Activated T-cell treated with anti-CD3 and anti-CD28 coated beads, Interleukin-2, amount 50 U/mL, for 4 hours (primary cell): Measurements from ENCODE around the gene THUMPD1. TPM values are rescaled to one million over a fixed set of nuclear protein-coding genes. Genes with fewer than 3 reads are reported as not detected.
A peak's percentile ranks its signal among the peaks of the same experiment; 100 is the strongest.
"Not testable (repeated sequence)": the region's sequence is repeated elsewhere in the genome, so short reads cannot be mapped to it uniquely, and the experiment has no call there.

Source experiments
- ATAC-seq, 2 donors: fragments of 200-7000 bp; cut with Tn5 transposase; one replicate each; pipeline ENCODE4 v1.10.0; 2021
- DNase-seq: peaks from one replicate; pipeline ENCODE4 v3.0.0-alpha.2; 2020
- H3K27me3 Mint-ChIP-seq: one replicate; pipeline ENCODE4 v1.8.0; 2021; ENCODE audit warnings: low read depth, mixed read lengths
- H3K36me3 Mint-ChIP-seq: one replicate; pipeline ENCODE4 v1.8.0; 2022; ENCODE audit warnings: mixed read lengths; ENCODE audit not compliant: insufficient read depth
- H3K4me1 Mint-ChIP-seq: one replicate; pipeline ENCODE4 v1.8.0; 2021; ENCODE audit warnings: low read depth, mixed read lengths
- H3K4me3 Mint-ChIP-seq: one replicate; pipeline ENCODE4 v1.8.0; 2021; ENCODE audit warnings: mild to moderate bottlenecking, moderate library complexity, mixed read lengths
- H3K9me3 Mint-ChIP-seq: one replicate; pipeline ENCODE4 v1.8.0; 2021; ENCODE audit warnings: mixed read lengths
- total RNA-seq, 3 donors: library from RNA; stranded (reverse); gene quantifications; one replicate each; pipeline ENCODE4 v1.2.1, GENCODE V29; 2021

The THUMPD1 gene
- total RNA-seq, 3 donors from 2014 or later, result 54.7 to 57.5 (median 55.7) TPM

DNA sequence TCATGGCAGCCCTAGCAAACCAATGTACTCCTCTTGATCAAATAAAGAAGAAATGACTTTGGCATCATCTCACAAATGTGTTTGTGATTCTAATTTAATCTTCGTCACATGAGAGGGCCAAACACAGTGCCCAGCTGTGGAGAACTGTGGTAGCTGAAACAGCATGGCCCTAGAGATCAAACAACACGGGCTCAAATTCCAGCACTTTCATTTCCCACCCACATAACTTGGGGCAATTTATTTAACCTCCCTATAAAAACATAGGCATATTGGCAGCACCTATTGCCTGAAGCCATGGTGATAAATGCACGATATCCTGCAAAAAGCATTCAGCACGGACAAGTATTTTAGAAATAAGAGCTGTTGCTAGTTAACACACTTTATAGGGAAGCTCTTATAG, 46.6 kb downstream of the THUMPD1 start:
- Mint-ChIP-seq H3K9me3 (no peaks in the 10 kb centered on the region), H3K4me3 (no peak overlapping the region), H3K36me3 (no peaks in the 10 kb centered on the region), H3K27me3 (peaks cover 19% of the 10 kb centered on the region), H3K4me1 (no peaks in the 10 kb centered on the region)
- DNase-seq, result no peak
- no peak for ATAC-seq

DNA sequence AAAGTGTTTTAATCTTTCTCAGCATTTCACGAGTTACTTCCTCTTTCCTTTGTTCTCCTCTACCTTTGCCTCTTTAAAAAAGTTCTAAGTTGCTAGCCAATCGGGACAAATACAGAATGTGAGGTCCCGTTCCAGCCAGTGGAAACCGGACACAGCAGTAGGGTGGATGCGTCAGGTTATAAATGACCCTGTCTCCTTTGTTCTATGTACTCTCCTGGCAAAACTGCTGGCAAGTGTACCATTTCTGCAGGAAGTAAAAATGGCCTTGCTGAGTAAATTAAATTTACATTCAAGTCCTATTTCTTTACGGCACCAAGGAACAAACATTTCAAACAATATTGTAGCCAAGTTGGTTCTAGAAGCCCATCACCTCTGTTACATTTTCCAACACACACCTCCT, 47.5 kb downstream of the THUMPD1 start:
- H3K9me3 Mint-ChIP-seq, ATAC-seq, H3K36me3 Mint-ChIP-seq, H3K4me1 Mint-ChIP-seq, DNase-seq, H3K4me3 Mint-ChIP-seq: not testable (repeated sequence)
- peaks cover 19% of the 10 kb centered on the region for H3K27me3 Mint-ChIP-seq

DNA sequence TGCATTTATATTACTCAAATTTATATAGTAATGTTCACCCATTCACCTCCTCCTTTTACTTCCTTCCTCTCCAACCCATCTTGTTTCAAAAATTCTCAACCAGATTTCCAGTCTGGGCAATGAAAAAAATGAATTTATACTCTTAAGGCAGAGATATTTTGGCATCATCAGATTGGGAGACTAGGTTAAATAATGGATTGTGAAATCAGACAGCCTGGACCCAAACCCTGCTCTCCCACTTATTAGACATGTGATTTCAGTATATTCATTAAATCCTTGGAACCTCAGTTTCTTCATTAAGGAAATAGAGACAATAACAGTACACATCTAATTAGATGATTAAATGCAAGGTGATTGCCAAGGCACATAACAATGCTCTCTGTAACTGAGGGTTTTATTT, 52.0 kb downstream of the THUMPD1 start:
- DNase-seq (no peak), ATAC-seq (no peak)
- H3K4me3 Mint-ChIP-seq, result no peak overlapping the region
- H3K9me3 Mint-ChIP-seq, result no peaks in the 10 kb centered on the region
- H3K27me3 Mint-ChIP-seq, result peaks cover 16% of the 10 kb centered on the region
- H3K4me1 Mint-ChIP-seq, result peaks cover under 1% of the 10 kb centered on the region
- H3K36me3 Mint-ChIP-seq, result no peaks in the 10 kb centered on the region

DNA sequence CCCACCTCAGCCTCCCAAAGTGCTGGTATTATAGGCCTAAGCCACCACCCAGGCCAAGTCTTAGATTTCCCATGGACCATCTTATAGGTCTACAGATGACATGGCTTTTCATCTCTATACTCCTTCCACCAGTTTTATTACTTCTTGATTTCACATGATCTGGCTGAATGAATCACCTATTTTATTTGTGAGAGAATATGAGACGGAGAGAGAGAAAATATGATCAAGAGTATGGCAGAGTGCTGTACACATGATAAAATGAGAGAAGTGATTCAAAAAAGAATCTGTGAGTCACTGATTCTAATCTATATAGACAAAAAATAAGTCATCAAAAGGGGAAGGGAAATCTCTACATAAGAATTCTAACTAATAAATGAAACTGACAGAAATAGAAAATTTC, 57.8 kb downstream of the THUMPD1 start:
- Mint-ChIP-seq H3K27me3 (peaks cover 5% of the 10 kb centered on the region), H3K36me3 (no peaks in the 10 kb centered on the region), H3K4me3 (no peak overlapping the region), H3K4me1 (peaks cover 11% of the 10 kb centered on the region), H3K9me3 (no peaks in the 10 kb centered on the region)
- ATAC-seq (peak; percentile 92), DNase-seq (no peak)

Other genes starting within 250 kb of the THUMPD1 start
- gene ACSM2B, start 165.5 kb downstream of the THUMPD1 start, total RNA-seq, result under 1 TPM in 1 of 3 donors, not detected in 2; 0.22 TPM
- not detected for gene ACSM1, start 44.1 kb downstream of the THUMPD1 start, total RNA-seq
- gene ACSM3, start 22.2 kb upstream of the THUMPD1 start, total RNA-seq, result 1 to 10 TPM; 4.3 to 5.7 (median 4.6) TPM
- 1 to 10 TPM; 8.1 to 9.4 (median 9.4) TPM for gene ERI2, start 64.7 kb upstream of the THUMPD1 start, total RNA-seq
- gene REXO5, start 64.7 kb upstream of the THUMPD1 start, total RNA-seq, result 1 to 10 TPM; 2.9 to 3.9 (median 2.9) TPM
- gene DCUN1D3, start 158.5 kb upstream of the THUMPD1 start, total RNA-seq, result 1 to 10 TPM; 5.8 to 7.5 (median 7.3) TPM
- 10 to 100 TPM; 16.0 to 18.2 (median 16.4) TPM for gene LYRM1, start 159.0 kb upstream of the THUMPD1 start, total RNA-seq